HepG2 (cell line): Measurements from ENCODE around the gene CD300A. TPM values are rescaled to one million over a fixed set of nuclear protein-coding genes. Genes with fewer than 3 reads are reported as not detected.

Experiments used
- ASH2L ChIP-seq: fragments of 300-600, 200-600 bp; sonication (generic); IDR thresholded peaks from 2 replicates; pipeline ENCODE4 v1.7.0; 2017; ENCODE audit warnings: low read depth, mild to moderate bottlenecking, moderate library complexity, mixed read lengths, low read length; ENCODE audit not compliant: insufficient read length
- E2F1 ChIP-seq: sonication (generic); formaldehyde crosslinking; IDR thresholded peaks from 2 replicates; pipeline ENCODE4 v1.5.0; 2020; ENCODE audit warnings: missing genetic modification reagents
- GABPB1 ChIP-seq: IDR thresholded peaks from 2 replicates; pipeline ENCODE4 v1.6.1; 2016; ENCODE audit warnings: mild to moderate bottlenecking, missing genetic modification reagents, moderate library complexity, missing compliant biosample characterization
- GATA4 ChIP-seq: sonication (generic); IDR thresholded peaks from 2 replicates; pipeline ENCODE4 v1.6.1; 2016; ENCODE audit warnings: antibody characterized with exemption, low read depth, borderline replicate concordance
- GMEB1 ChIP-seq: sonication (generic); formaldehyde crosslinking; IDR thresholded peaks from 2 replicates; pipeline ENCODE4 v1.5.1; 2020; ENCODE audit warnings: missing genetic modification reagents, mild to moderate bottlenecking, borderline replicate concordance
- IKZF4 ChIP-seq: sonication (generic); formaldehyde crosslinking; IDR thresholded peaks from 2 replicates; pipeline ENCODE4 v1.5.1; 2020; ENCODE audit warnings: borderline replicate concordance, mild to moderate bottlenecking, low read depth, missing genetic modification reagents; ENCODE audit errors: not compliant biosample characterization
- MIER3 ChIP-seq: IDR thresholded peaks from 2 replicates; pipeline ENCODE4 v1.6.1; 2016; ENCODE audit warnings: missing compliant biosample characterization, borderline replicate concordance
- PRPF4 ChIP-seq: fragments of 200-400 bp; formaldehyde crosslinking; IDR thresholded peaks from 2 replicates; pipeline ENCODE4 v1.6.1; 2016; ENCODE audit warnings: low read length, low read depth; ENCODE audit not compliant: poor library complexity, severe bottlenecking
- RELA ChIP-seq: sonication (generic); formaldehyde crosslinking; IDR thresholded peaks from 2 replicates; pipeline ENCODE4 v1.4.0; 2020; ENCODE audit warnings: missing genetic modification reagents
- TGIF2 ChIP-seq: IDR thresholded peaks from 2 replicates; pipeline ENCODE4 v1.6.1; 2016; ENCODE audit warnings: control low read depth, missing compliant biosample characterization
- THRA ChIP-seq: sonication (generic); formaldehyde crosslinking; IDR thresholded peaks from 2 replicates; pipeline ENCODE4 v1.4.0; 2020; ENCODE audit warnings: missing genetic modification reagents, borderline replicate concordance
- ZBTB1 ChIP-seq: sonication (generic); formaldehyde crosslinking; IDR thresholded peaks from 2 replicates; pipeline ENCODE4 v1.4.0; 2020; ENCODE audit warnings: missing genetic modification reagents, borderline replicate concordance
- ZFP62 ChIP-seq: sonication (generic); formaldehyde crosslinking; IDR thresholded peaks from 2 replicates; pipeline ENCODE4 v1.4.0; 2020; ENCODE audit warnings: missing genetic modification reagents
- ZNF33A ChIP-seq: sonication (generic); formaldehyde crosslinking; IDR thresholded peaks from 2 replicates; pipeline ENCODE4 v1.5.1; 2020; ENCODE audit warnings: missing genetic modification reagents, mild to moderate bottlenecking, moderate library complexity, borderline replicate concordance
- ZNF816 ChIP-seq: sonication (generic); formaldehyde crosslinking; IDR thresholded peaks from 2 replicates; pipeline ENCODE4 v1.8.0; 2022; ENCODE audit warnings: missing genetic modification reagents, mild to moderate bottlenecking, borderline replicate concordance
- ZSCAN25 ChIP-seq: sonication (generic); formaldehyde crosslinking; IDR thresholded peaks from 2 replicates; pipeline ENCODE4 v1.8.0; 2022; ENCODE audit warnings: mild to moderate bottlenecking, missing genetic modification reagents
- ZSCAN9 ChIP-seq: IDR thresholded peaks from 2 replicates; pipeline ENCODE4 v1.6.1; 2016; ENCODE audit warnings: borderline replicate concordance
- polyA plus RNA-seq, 8 experiments: library from polyadenylated mRNA; depleted of rRNA in 3 of 8; stranded (reverse) in 7 of 8; unstranded in 1 of 8; fragments of >200 nt; fragmentation: Illumina TruSeq in 4 of 8; extraction: Trizol in 4 of 8; gene quantifications; 2 replicates each; pipeline versions ENCODE4 v1.2.1 to v1.2.3, GENCODE V29; 2011 to 2016; ENCODE audit warnings: low read depth in 4 of 8, missing spikeins in 1 of 8, mixed read lengths in 1 of 8; ENCODE audit not compliant: insufficient read depth in 1 of 8
- total RNA-seq, 5 experiments: library from RNA; depleted of rRNA; stranded (reverse); fragments of >200 nt; fragmentation: Illumina TruSeq; extraction: Trizol; gene quantifications; 2 replicates each; pipeline ENCODE4 v1.2.3, GENCODE V29; 2016; ENCODE audit warnings: low read depth in 1 of 5
- TF ChIP-seq, protein P1 (sequence below): sonication (generic); formaldehyde crosslinking; IDR thresholded peaks from 2 replicates; pipeline ENCODE4 v1.4.0; 2020; ENCODE audit warnings: missing genetic modification reagents
- TF ChIP-seq, protein P2 (sequence below): sonication (generic); formaldehyde crosslinking; conservative IDR thresholded peaks from 2 replicates; pipeline ENCODE4 v1.8.1; 2023; ENCODE audit warnings: missing genetic modification reagents

Gene CD300A
- total and polyA plus RNA-seq, 2 of the 13 experiments (the other 11 are each of a cell fraction or from before 2014, with no cell fraction given): not detected

DNA sequence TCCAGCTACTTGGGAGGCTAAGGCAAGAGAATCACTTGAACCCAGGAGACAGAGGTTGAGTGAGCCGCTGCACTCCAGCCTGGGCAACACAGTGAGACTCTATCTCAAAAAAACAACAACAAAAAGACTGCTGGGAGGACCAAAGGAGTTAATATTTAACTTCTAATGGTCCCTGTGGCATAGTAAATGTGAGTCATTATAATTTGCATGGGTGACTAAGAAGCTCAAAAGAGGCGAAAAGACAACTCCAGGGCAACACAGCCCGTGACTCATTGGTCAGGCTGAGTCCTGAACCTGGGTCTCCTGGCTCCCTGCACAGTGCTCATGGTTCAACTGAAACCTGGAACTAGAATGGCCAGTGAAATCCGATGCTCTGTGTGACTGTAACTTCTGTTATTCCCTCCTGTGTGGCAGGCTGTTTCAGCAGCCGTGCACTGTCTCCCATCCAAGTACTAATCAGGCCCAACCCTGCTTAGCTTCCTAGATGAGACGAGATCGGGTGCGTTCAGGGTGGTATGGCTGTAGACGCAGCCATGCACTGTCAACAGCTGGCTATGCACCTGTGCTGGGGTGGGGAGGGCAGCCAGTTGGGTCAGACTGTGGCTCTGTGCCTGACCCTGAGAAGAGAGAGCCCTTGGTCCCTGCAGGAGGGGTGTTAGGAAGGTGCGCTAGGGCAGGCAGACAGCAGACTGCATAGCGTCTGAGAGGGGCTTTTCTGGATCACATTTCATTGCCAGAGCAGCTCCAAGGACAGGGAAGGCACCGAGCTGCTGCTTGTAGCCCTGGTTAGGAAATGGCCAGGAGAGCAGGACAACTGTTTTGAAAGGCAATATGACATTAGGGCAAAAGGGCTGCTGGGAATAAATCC is 49.0 kb upstream of the CD300A start (continued):
- peak; percentile 47; the same call in 1 of the 2 replicates for TF ChIP-seq GATA4
- TF ChIP-seq ZSCAN25 (CRISPR knock-in tag): no peak
- no peak for TF ChIP-seq RELA (CRISPR knock-in tag)
- TF ChIP-seq THRA (CRISPR knock-in tag): 0 out of 2 replicates have a peak, but pooled peaks have one; percentile 20
- no peak for TF ChIP-seq ZFP62 (CRISPR knock-in tag)
- TF ChIP-seq GABPB1 (CRISPR knock-in tag): peak; percentile 20; the same call in 1 of the 2 replicates
- peak; percentile 19; the same call in 1 of the 2 replicates for TF ChIP-seq TGIF2
- peak; percentile 79; the same call in 1 of the 2 replicates for TF ChIP-seq ZSCAN9 (CRISPR knock-in tag)
- TF ChIP-seq ASH2L: peak; percentile 46
- TF ChIP-seq IKZF4: no peak
- TF ChIP-seq, protein P1, sequence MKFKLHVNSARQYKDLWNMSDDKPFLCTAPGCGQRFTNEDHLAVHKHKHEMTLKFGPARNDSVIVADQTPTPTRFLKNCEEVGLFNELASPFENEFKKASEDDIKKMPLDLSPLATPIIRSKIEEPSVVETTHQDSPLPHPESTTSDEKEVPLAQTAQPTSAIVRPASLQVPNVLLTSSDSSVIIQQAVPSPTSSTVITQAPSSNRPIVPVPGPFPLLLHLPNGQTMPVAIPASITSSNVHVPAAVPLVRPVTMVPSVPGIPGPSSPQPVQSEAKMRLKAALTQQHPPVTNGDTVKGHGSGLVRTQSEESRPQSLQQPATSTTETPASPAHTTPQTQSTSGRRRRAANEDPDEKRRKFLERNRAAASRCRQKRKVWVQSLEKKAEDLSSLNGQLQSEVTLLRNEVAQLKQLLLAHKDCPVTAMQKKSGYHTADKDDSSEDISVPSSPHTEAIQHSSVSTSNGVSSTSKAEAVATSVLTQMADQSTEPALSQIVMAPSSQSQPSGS (CRISPR knock-in tag): peak; percentile 48; the same call in 1 of the 2 replicates
- TF ChIP-seq ZBTB1 (CRISPR knock-in tag): no peak
- TF ChIP-seq GMEB1 (CRISPR knock-in tag): no peak
- no peak for TF ChIP-seq E2F1
- no peak for TF ChIP-seq MIER3 (CRISPR knock-in tag)
- TF ChIP-seq, protein P2, sequence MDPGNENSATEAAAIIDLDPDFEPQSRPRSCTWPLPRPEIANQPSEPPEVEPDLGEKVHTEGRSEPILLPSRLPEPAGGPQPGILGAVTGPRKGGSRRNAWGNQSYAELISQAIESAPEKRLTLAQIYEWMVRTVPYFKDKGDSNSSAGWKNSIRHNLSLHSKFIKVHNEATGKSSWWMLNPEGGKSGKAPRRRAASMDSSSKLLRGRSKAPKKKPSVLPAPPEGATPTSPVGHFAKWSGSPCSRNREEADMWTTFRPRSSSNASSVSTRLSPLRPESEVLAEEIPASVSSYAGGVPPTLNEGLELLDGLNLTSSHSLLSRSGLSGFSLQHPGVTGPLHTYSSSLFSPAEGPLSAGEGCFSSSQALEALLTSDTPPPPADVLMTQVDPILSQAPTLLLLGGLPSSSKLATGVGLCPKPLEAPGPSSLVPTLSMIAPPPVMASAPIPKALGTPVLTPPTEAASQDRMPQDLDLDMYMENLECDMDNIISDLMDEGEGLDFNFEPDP (CRISPR knock-in tag): no peak
- no peak for TF ChIP-seq ZNF33A (CRISPR knock-in tag)
- no peak for TF ChIP-seq ZNF816
- no peak for TF ChIP-seq PRPF4
